ENCODE measurements around the gene PHKA1. TPM values are rescaled to one million over a fixed set of nuclear protein-coding genes. Genes with fewer than 3 reads are reported as not detected.
"Not testable (repeated sequence)": the region's sequence is repeated elsewhere in the genome, so short reads cannot be mapped to it uniquely, and the experiment has no call there.

PHKA1 gene
- 3.1 TPM for total RNA-seq

DNA sequence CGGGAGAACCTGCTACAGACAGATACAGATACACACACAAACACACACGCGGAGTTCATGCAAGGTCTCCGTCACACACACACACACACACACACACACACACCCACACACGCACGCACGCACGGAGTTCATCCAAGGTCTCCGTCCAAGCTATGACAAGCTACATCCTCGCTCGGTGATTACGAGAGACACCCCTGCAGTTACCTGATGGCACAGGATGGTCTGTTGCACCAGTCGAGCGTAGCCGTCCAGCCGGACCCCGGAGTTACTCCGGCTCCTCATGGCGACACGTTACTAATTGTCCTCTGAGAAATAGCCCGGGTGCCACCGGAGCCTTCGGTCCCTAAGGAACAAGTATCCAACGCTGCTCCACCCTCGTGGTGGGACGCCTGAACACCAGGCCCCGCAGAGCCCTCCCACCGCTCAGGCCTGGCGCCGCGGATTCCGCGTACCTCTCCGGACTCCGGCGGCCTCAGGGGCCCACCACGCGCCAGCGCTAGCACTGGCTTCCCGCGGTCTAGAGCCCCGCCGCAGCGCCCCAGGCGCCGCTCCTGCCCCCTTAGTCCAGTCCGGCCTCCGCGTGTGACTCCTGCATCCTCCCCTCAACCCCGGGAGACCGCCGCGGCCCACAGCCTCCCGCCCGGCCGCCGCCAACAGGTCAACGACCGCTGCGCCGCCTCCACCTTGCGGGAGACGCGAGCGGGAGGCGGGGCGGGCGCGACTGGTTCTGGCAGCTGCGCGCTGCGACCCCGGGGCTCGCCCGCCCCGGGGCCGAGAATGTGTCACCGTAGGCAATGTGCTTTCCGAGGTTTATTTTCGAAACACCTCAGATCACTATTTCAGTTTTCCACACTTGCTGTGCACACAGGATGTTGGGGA lies at the start of gene PHKA1:
PHKA1 (minus strand) TSS at position 708 of the 879 bp plus-strand sequence; CDS start at position 282, 426 bp downstream.
- not testable (repeated sequence) for DNase-seq

DNA sequence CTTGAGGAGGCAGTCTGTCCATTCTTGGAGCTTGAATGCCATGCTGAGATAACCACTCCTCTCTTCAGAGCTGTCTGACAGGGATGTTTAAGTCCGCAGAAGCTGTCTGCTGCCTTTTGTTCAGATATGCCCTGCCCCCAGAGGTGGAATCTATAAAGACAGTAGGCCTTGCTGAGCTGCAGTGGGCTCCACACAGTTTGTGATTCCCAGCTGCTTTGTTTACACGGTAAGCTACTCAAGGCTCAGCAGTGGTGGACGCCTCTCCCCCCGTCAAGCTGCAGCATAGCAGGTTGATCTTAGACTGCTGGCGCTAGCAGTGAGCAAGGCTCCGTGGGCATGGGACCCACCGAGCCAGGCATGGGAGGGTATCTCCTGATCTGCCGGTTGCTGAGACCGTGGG lies 46.3 kb upstream of the PHKA1 start:
- not testable (repeated sequence) for DNase-seq

DNA sequence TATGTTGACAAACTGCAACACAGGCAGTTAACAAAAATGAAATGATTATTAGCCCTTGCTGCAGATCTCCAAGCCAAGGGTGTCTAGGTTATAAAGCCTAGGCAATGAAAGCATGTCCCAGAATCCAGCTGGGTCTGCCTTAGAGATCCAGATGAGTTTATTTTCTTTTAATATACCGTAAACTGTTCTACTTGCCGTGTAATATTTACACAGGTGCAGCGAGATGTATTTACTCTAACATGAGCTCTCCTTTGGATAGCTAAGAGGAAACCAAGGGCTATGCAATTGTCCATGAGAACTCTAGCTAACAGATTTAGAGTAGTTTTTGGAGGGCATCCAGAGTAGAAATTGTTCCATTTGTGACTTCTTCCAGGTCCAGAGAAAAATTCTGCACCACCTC lies 34.4 kb upstream of the PHKA1 start:
- DNase-seq: not testable (repeated sequence)

DNA sequence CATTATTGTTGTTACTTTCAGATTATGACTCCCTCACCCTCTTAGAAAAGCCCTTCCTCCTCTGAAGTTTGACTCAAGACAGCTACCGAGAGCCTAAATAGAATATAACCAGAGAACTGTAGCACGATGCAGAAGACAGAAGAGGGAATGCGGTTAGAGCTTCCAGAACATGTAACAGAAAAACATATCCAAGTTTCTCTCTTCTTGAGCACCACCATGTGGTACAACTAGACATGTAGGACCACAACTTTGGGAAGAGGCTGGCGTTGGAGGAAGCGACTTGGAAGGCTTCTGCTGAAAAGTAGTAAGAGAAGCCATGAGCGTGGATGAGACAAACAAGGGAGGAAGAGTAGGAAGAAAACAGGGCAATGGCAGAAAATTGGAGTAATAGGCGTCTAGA lies 31.4 kb upstream of the PHKA1 start:
- not testable (repeated sequence) for DNase-seq

DNA sequence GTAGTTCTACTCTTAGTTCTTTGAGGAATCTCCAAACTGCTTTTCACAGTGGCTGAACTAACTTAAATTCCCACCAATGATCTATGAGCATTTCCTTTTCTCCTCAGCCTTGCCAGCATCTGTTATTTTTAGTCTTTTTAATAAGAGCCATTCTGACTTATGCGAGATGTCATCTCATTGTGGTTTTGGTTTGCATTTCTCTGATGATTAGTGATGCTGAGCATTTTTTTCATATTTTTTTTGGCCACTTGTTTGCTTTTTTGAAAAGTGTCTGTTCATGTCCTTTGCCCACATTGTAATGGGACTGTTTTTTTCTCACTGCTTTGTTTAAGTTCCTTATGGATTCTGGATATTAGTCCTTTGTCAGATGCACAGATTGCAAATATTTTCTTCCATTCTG lies 21.5 kb upstream of the PHKA1 start:
- DNase-seq: no peak

DNA sequence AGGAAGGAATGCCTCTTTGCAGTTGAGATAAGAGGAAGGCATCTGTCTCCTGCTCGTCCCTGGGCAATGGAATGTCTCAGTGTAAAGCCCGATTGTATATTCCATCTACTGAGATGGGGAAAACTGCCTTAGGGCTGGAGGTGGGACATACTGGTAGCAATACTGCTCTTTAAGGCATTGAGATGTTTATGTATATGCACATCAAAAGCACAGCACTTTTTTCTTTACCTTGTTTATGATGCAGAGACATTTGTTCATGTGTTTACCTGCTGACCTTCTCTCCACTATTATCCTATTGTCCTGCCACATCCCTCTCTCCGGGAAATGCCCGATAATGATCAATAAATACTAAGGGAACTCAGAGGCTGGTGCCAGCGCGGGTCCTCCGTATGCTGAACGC lies 19.5 kb upstream of the PHKA1 start:
- not testable (repeated sequence) for DNase-seq

DNA sequence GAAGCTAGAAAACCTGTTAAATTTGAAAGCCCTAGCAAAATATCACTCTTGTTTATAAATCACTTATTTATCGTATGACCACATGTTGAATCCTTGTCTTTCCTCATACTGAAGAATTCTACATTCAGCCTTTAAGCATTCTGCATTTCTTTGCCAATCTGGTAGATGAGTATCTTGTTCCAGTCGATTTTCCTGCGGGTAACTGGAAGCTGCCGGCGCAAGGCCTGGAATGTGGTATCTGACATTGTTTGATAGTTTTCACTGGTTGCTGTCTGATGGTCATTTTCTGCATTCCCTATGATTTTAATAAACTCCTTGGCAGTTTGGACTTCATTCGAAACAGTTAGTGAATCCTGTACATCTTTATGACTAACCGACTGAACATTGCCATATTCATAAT lies 13.7 kb upstream of the PHKA1 start:
- DNase-seq: no peak

DNA sequence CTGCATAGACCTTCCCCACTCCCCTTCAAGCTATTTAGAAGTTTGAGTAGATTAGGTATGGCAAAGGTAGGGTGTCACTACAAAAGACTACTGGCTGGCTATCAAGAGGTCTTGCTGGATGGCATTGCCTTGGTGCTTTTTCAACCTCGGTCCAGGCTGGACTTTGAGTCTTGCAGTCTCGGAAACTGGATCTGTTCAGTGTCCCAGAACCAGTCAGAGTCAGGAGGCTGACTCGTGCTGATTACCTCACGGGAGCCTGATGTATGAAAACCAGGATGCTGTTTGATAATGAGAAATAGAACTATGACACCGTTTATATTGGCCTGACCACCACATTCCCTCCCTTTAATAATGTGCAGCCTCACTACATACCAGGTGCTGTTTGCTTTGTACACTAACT lies 2.7 kb upstream of the PHKA1 start:
- no peak for DNase-seq

DNA sequence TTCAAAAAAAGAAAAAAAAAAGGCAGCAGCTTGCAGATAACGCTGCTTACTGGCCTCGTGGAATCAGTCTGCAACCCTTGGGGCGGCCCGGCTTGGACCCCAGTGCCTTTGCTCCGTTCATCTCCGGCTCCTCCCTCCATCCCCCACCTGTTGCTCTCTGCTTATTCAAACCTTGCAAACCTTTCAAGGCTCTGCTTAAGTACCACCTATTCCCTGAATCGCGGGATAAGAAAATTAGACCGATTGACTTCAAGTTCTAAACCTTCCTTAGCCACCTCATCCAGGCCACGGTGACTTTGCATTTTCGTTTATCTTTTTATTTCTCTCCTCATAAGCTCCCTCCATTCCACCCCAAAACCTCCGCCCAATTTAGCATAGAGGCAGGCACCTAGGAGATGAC lies 1.4 kb upstream of the PHKA1 start:
- DNase-seq: no peak

DNA sequence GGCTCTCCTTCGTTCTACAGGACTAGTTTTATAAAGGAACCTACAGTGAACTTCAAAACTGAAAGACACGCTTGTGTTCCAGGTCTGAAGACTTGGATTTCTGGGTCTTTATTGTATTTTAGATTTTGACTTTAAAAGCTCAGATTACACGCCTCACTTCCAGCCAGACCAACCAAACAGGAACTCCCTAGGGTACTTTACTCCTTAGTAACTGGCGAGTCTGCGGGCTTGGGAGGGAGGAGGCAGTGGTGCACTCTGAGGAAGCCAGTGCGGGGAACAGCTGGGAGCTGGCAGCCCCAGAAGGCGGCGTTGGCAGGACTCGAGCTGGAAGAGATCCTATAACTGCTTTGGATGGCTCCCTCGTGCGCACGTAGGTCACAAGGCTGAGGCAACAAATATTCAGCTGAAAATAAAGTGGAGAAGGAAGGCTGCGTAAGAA lies 391 bp upstream of the PHKA1 start:
- DNase-seq: peak; percentile 12

DNA sequence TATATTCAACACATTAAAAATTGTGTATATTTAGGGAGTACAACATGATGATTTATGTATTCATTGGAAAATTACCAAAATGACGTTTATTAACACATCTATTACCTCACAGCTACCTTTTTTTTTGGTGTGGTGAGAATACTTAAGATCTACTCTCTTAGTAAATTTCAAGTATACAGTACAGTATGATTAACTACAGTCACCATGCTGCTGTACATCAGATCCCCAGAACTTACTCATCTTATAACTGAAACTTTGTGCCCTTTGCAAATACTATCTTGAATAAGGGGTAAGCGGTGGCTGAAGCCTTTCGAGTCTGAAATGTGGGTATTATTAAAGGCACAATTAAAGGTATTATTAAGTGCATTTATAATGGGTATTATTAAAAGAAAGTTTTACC lies 976 bp downstream of the PHKA1 start:
- no peak for DNase-seq

DNA sequence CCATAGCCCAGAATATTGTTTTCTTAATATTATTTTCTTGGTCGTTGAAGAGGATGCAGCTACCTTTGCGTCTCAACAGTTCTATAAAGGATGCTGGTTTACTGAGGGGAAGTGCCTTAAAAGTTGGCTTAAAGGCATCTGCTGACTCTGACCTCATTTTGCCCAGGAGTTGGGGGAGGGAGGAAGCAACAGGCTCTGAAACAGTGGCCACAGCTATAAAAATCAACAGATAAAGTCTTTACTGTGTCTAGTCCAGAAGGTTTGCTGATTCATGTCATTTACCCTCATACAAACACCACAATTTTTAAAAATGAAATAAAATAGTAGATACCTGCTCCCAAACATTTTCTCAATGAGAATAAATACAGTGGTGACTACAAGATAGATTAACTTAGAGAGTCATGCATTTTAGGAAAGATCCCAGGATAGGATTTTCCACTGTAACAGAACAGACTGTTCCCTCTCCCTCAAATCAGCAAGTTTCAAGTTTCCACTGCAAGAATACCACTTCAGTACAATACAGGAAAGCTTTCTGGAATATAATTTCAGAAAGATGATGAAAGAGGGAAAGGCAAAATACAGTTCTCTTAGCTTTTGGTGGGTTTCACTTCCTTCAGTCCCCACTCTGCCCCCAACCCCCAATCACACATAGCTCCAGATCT lies 1.9 kb downstream of the PHKA1 start:
- no peak for DNase-seq

DNA sequence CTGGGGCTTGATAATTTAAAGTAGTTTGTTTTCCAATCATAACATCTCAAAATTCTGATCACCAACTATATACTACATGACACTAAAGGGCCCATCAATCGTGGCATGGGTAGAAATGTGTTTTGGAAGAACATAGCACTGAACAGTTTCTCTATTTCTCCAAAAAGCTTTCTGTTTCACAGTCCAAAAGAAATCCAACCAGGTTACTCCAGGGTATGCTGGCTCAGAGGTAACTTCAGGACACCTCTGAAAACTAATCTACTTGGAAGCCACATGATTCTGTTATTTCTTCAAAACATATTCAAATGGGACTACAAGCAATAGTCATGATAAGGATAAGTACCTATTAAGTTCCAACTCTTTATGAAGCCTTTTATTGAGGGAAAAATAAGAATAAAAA lies 8.3 kb downstream of the PHKA1 start:
- DNase-seq: no peak

DNA sequence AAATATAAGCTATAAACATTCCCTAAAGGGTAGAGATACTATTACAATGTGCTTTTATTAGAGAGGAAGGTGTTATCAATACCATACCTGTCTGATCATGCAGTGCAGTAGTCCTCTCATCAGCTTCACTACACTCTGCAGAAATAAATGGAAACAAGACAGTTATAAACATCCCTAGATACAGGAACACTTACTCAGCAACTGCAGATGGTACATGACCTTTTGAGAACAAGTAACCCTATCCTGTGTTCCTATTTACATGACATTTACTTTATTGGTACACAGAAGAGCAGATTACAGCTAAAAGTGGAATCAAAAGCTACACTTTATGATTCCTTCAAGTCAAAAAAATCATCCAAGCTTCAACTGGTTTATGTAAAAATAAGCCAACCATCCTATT lies 9.0 kb downstream of the PHKA1 start:
- DNase-seq: no peak

DNA sequence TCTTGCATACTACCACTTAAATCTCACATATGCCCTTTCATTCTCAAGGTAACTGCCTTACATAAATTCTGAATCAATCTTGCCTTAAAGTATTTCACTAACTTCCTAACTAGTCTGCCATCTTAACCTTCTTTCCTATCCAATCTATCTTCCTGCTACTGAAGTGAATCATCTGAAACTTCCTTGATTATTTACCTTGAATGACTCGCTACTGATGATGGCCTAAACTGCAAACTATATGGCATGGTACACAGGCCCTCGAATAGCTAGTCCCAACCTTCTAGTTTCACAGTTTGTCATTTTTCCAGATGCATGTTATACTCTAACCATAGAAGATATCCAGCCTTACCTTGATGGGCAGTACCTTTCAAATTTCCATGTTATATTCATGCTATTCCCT lies 19.9 kb downstream of the PHKA1 start:
- DNase-seq: no peak

DNA sequence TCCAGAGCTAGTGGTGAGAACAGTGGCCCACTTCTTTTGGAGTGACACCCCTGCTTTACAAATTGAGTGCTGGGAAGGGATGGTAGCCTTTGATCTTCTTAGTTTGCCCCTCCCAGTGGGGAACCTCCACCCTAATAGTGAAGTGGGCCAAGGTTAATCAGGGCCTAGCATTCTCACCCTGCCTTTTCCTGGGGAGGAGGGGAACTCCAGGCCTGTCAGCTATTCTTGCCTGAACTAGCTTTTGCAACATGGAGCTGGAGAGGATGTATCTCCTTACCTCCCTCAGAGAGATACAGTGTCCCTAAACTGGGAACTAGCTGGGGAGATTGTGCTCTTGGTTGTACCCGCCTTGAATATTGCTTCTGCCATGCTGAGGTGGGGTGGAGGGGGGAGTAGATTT lies 20.6 kb downstream of the PHKA1 start:
- no peak for DNase-seq

DNA sequence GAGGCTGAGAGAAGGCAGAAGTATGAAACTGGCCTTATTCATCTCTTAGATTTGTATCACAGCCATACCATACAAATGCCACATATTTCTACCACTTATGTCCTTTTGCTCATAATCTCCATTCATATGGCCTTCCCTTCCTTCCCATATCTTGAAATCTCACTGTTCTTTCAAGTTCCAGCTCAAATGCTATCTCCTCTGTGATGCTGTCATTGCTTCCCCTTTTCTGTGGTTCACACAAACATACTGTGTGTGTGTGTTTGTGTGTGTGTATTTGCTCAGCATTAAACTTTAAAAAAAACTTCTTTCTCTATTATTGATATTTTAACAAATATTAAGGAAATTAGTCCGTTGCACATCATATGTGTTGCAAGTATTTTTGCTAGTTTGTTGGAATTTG lies 26.7 kb downstream of the PHKA1 start:
- no peak for DNase-seq

DNA sequence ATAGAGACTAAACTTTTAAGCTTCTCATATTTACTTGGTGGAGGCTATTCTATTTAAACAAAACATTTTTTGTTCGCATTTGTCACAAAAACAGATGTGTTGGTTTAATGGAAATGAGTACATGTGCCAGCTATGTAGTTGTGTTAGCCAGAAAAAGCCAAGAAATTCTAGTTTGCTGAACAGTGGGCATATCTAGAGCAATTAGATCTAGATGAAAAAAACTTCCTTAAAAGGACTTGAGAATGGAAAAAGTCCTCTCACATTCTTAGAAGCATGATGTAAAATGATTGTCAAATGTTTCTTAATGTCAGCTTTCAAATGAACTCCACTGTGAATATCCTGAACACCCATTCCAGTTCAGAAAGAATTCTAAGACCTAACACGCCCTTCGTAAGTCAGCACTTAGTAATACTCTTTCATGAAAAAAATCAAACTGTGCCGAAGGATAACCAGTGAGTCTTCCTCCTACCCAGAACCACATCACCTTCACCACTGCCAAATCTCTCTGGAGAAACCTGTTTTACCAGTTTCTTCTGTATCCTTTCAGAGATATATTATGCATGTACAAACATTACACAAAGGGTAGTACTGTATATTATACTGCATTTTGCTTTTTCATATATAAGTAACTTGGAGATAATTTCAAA lies 28.2 kb downstream of the PHKA1 start:
- DNase-seq: no peak

DNA sequence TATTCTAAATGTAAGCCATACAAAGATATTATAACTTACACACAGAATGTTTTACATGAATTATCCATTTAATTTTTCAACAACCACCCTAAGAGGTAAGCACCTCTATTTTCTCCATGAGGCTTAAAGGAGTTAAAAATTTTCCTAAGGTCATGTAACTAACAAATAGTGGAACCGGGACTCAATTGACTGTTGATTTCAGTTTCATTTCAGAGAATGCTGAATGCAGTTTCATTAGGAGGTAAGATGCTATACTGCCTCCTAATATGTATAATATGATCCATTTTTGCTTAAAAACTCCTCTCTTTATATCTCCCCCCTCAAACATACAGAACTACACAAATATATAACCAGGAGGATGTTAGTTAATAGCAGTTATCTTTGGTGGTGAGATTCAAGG lies 29.1 kb downstream of the PHKA1 start:
- DNase-seq: no peak

DNA sequence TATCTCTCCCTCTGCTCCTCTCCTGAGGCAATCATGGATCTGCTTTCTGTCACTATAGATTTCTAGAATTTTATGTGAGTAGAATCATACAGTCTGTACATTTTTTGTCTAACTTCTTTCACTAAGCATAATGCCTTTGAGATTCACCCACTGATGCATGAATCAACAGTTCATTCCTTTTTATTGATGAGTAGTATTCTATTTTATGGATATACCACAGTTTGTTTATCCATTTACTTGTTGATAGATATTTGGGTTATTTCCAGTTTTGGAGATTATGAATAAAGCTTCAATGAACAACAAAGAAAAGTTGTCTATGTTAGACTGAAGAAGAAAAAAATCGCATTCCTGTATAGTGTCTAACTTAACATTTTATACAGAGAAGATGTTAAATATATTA lies 30.5 kb downstream of the PHKA1 start:
- DNase-seq: no peak

DNA sequence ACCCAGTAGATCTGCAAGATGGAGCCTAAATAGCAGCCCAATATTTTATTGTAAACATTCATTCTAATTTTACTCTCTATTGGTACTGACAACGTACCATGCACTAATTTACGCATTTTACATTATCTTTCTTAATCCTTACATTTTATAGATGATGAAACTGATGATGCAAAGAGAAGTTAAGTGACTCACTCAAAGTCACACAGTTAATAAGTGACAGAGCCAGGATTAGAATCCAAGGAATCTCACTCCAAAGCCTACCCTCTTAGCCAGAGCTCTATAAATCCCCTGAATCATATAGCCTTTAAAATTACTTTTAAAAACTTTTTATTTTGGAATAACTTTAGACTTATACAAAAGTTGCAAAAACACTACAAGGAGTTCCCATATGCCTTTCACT lies 37.6 kb downstream of the PHKA1 start:
- no peak for DNase-seq

DNA sequence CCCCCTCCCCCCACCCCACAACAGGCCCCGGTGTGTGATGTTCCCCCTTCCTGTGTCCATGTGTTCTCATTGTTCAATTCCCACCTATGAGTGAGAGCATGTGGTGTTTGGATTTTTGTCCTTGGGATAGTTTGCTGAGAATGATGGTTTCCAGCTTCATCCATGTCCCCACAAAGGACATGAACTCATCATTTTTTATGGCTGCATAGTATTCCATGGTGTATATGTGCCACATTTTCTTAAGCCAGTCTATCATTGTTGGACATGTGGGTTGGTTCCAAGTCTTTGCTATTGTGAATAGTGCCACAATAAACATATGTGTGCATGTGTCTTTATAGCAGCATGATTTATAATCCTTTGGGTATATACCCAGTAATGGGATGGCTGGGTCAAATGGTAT lies 40.2 kb downstream of the PHKA1 start:
- DNase-seq: not testable (repeated sequence)

DNA sequence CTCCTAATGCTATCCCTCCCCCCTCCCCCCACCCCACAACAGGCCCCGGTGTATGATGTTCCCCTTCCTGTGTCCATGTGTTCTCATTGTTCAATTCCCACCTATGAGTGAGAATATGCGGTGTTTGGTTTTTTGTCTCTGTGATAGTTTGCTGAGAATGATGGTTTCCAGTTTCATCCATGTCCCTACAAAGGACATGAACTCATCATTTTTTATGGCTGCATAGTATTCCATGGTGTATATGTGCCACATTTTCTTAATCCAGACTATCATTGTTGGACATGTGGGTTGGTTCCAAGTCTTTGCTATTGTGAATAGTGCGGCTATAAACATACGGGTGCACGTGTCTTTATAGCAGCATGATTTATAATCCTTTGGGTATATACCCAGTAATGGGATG lies 44.6 kb downstream of the PHKA1 start:
- DNase-seq: not testable (repeated sequence)
